WTC11 (cell line): ENCODE data around the gene ADARB2. TPM values are rescaled to one million over a fixed set of nuclear protein-coding genes. Genes with fewer than 3 reads are reported as not detected.

Experiments
- ATAC-seq: fragments of 200-7000 bp; cut with Tn5 transposase; 2 replicates; pipeline ENCODE4 v1.10.0; 2021; ENCODE audit warnings: mild to moderate bottlenecking, moderate library complexity
- CTCF ChIA-PET: fragments of 300-600 bp; sonication (Branson Sonifier 250); formaldehyde crosslinking; loops from one replicate; lab custom pipeline; 2021; ENCODE audit warnings: antibody characterized with exemption; lab: Charles Lee
- POLR2A ChIA-PET: fragments of 350-600 bp; sonication (Branson Sonifier 250); formaldehyde crosslinking; loops from one replicate; lab custom pipeline; 2021; ENCODE audit warnings: antibody characterized with exemption; lab: Charles Lee
- DNase-seq: peaks from one replicate; pipeline ENCODE4 v3.0.0; 2021; ENCODE audit warnings: low spot score
- H3K27ac Mint-ChIP-seq: 2 replicates; pipeline ENCODE4 v1.8.0; 2021; ENCODE audit warnings: mixed read lengths
- H3K27me3 Mint-ChIP-seq: 2 replicates; pipeline ENCODE4 v1.8.0; 2021; ENCODE audit warnings: low read depth, mild to moderate bottlenecking, moderate library complexity, mixed read lengths
- H3K36me3 Mint-ChIP-seq: 2 replicates; pipeline ENCODE4 v1.8.0; 2021; ENCODE audit warnings: mixed read lengths
- H3K4me1 Mint-ChIP-seq: 2 replicates; pipeline ENCODE4 v1.8.0; 2022; ENCODE audit warnings: mixed read lengths
- H3K4me3 Mint-ChIP-seq: 2 replicates; pipeline ENCODE4 v1.8.0; 2021; ENCODE audit warnings: mild to moderate bottlenecking, moderate library complexity, mixed read lengths
- H3K9me3 Mint-ChIP-seq: 2 replicates; pipeline ENCODE4 v1.8.0; 2021; ENCODE audit warnings: mixed read lengths
- AR ChIP-seq: fragments of 250-450 bp; sonication (Bioruptor Pico); IDR thresholded peaks from 2 replicates; pipeline ENCODE4 v1.9.0; 2021; ENCODE audit warnings: mild to moderate bottlenecking
- ATF6 ChIP-seq: sonication (generic); formaldehyde crosslinking; IDR thresholded peaks from 2 replicates; pipeline ENCODE4 v1.8.1; 2023; ENCODE audit warnings: mild to moderate bottlenecking, missing genetic modification reagents
- CBFB ChIP-seq: sonication (generic); formaldehyde crosslinking; IDR thresholded peaks from 2 replicates; pipeline ENCODE4 v1.8.1; 2022; ENCODE audit warnings: mild to moderate bottlenecking, low read depth, missing genetic modification reagents
- CREB1 ChIP-seq: sonication (generic); formaldehyde crosslinking; IDR thresholded peaks from 2 replicates; pipeline ENCODE4 v1.8.0; 2023; ENCODE audit warnings: mild to moderate bottlenecking, missing genetic modification reagents
- E2F1 ChIP-seq: sonication (generic); formaldehyde crosslinking; IDR thresholded peaks from 2 replicates; pipeline ENCODE4 v1.8.0; 2022; ENCODE audit warnings: mild to moderate bottlenecking, missing genetic modification reagents
- ELF4 ChIP-seq: sonication (generic); formaldehyde crosslinking; IDR thresholded peaks from 2 replicates; pipeline ENCODE4 v1.8.1; 2022; ENCODE audit warnings: low read depth, mild to moderate bottlenecking, moderate library complexity, missing genetic modification reagents
- FOXJ3 ChIP-seq: sonication (generic); formaldehyde crosslinking; IDR thresholded peaks from 2 replicates; pipeline ENCODE4 v1.9.0; 2021; ENCODE audit warnings: missing genetic modification reagents, mild to moderate bottlenecking, borderline replicate concordance
- FOXP4 ChIP-seq: sonication (generic); formaldehyde crosslinking; IDR thresholded peaks from 2 replicates; pipeline ENCODE4 v1.8.0; 2022; ENCODE audit warnings: mild to moderate bottlenecking, missing genetic modification reagents
- GRHL2 ChIP-seq: fragments of 250-450 bp; sonication (Bioruptor Pico); IDR thresholded peaks from 2 replicates; pipeline ENCODE4 v1.8.0; 2022; ENCODE audit warnings: mild to moderate bottlenecking, moderate library complexity; ENCODE audit not compliant: insufficient replicate concordance, severe bottlenecking
- HMGXB4 ChIP-seq: sonication (generic); formaldehyde crosslinking; IDR thresholded peaks from 2 replicates; pipeline ENCODE4 v1.8.1; 2023; ENCODE audit warnings: mild to moderate bottlenecking, moderate library complexity, missing genetic modification reagents
- IRF2 ChIP-seq: sonication (generic); formaldehyde crosslinking; IDR thresholded peaks from 2 replicates; pipeline ENCODE4 v1.8.0; 2022; ENCODE audit warnings: low read depth, missing genetic modification reagents, borderline replicate concordance
- JAZF1 ChIP-seq: fragments of 250-450 bp; sonication (Bioruptor Pico); IDR thresholded peaks from 2 replicates; pipeline ENCODE4 v1.9.0; 2021; ENCODE audit warnings: moderate library complexity, mild to moderate bottlenecking, inconsistent platforms
- JUN ChIP-seq: sonication (generic); formaldehyde crosslinking; IDR thresholded peaks from 2 replicates; pipeline ENCODE4 v1.8.0; 2023; ENCODE audit warnings: mild to moderate bottlenecking, missing genetic modification reagents
- SP1 ChIP-seq: sonication (generic); formaldehyde crosslinking; conservative IDR thresholded peaks from 2 replicates; pipeline ENCODE4 v1.8.1; 2022; ENCODE audit warnings: missing genetic modification reagents
- STAT6 ChIP-seq: sonication (generic); formaldehyde crosslinking; conservative IDR thresholded peaks from 2 replicates; pipeline ENCODE4 v1.8.1; 2023; ENCODE audit warnings: mild to moderate bottlenecking, low read depth, missing genetic modification reagents, moderate library complexity
- TEAD1 ChIP-seq: sonication (generic); formaldehyde crosslinking; IDR thresholded peaks from 2 replicates; pipeline ENCODE4 v1.8.0; 2022; ENCODE audit warnings: mild to moderate bottlenecking, missing genetic modification reagents
- ZMAT4 ChIP-seq: fragments of 250-450 bp; sonication (Bioruptor Pico); IDR thresholded peaks from 2 replicates; pipeline ENCODE4 v1.9.0; 2021; ENCODE audit warnings: mild to moderate bottlenecking
- ZNF121 ChIP-seq: sonication (generic); formaldehyde crosslinking; IDR thresholded peaks from 2 replicates; pipeline ENCODE4 v1.8.0; 2023; ENCODE audit warnings: missing genetic modification reagents
- ZNF219 ChIP-seq: sonication (generic); formaldehyde crosslinking; IDR thresholded peaks from 2 replicates; pipeline ENCODE4 v1.8.0; 2023; ENCODE audit warnings: missing genetic modification reagents, mild to moderate bottlenecking, borderline replicate concordance
- ZNF423 ChIP-seq: fragments of 250-450 bp; sonication (Bioruptor Pico); IDR thresholded peaks from 2 replicates; pipeline ENCODE4 v2.1.2; 2022; ENCODE audit warnings: mild to moderate bottlenecking, moderate library complexity
- ZNF425 ChIP-seq: fragments of 250-450 bp; sonication (Bioruptor Pico); conservative IDR thresholded peaks from 2 replicates; pipeline ENCODE4 v1.9.0; 2021; ENCODE audit warnings: mild to moderate bottlenecking
- total RNA-seq: library from RNA; stranded (reverse); gene quantifications from 3 replicates; pipeline ENCODE4 v1.2.3, GENCODE V29; 2021

The ADARB2 gene
- total RNA-seq, 1 experiment from 2014 or later: 3.7 TPM

- TF ChIP-seq ZNF425 (CRISPR knock-in tag): no peak
- no peak for TF ChIP-seq IRF2 (CRISPR knock-in tag)
- TF ChIP-seq ZNF219: no peak
Observed at GRCh38 chr10:1776127-1776662, 38.9 kb upstream of the ADARB2 start (continued).

- peaks cover 40% of the 10 kb centered on the region for H3K27me3 Mint-ChIP-seq
- ATAC-seq (peak; percentile 97), DNase-seq (peak; percentile 35)
- CTCF ChIA-PET: interaction anchor here (0.7 to 2.1 kb wide), 6 partner anchors 10 to 406 kb away, joined by 3 to 12 read pairs (median 3); no protein-coding TSS in a partner anchor
- POLR2A ChIA-PET: no interaction called here
- peak overlapping the region; percentile 45 for H3K4me3 Mint-ChIP-seq
- H3K27ac Mint-ChIP-seq: peak overlapping the region; percentile 57
- peaks cover 60% of the 10 kb centered on the region for H3K36me3 Mint-ChIP-seq
- H3K9me3 Mint-ChIP-seq: peaks cover 45% of the 10 kb centered on the region
- peaks cover 49% of the 10 kb centered on the region for H3K4me1 Mint-ChIP-seq
- TF ChIP-seq STAT6 (CRISPR knock-in tag) (no peak), HMGXB4 (CRISPR knock-in tag) (no peak), E2F1 (CRISPR knock-in tag) (no peak), ZNF423 (CRISPR knock-in tag) (no peak), TEAD1 (peak; percentile 71), ZNF121 (CRISPR knock-in tag) (no peak), CREB1 (CRISPR knock-in tag) (no peak), JUN (CRISPR knock-in tag) (no peak), ZMAT4 (CRISPR knock-in tag) (peak; percentile 98), FOXJ3 (CRISPR knock-in tag) (no peak), ELF4 (no peak), AR (CRISPR knock-in tag) (no peak), JAZF1 (no peak), FOXP4 (CRISPR knock-in tag) (peak; percentile 51; the same call in 1 of the 2 replicates), SP1 (peak; percentile 55; the same call in 1 of the 2 replicates), ATF6 (no peak), CBFB (CRISPR knock-in tag) (no peak), GRHL2 (no peak)
Observed at GRCh38 chr10:1774796-1775195, 37.5 kb upstream of the ADARB2 start.
